Measurements from ENCODE around the gene PKDREJ. TPM values are rescaled to one million over a fixed set of nuclear protein-coding genes. Genes with fewer than 3 reads are reported as not detected.

Gene PKDREJ
- total RNA-seq, 2 donors from 2014 or later = 0.04 TPM; not detected in 1

GRCh38 chr22:46225631-46226030, 37.5 kb downstream of the PKDREJ start:
- Mint-ChIP-seq H3K4me1 (no peaks in the 10 kb centered on the region), H3K36me3 (ENCODE audit: low read depth) (peaks cover 19% of the 10 kb centered on the region), H3K27me3 (ENCODE audit: insufficient read depth) (no peaks in the 10 kb centered on the region), H3K9me3 (no peaks in the 10 kb centered on the region), H3K27ac (no peak overlapping the region), H3K4me3 (no peak overlapping the region)
- H3K36me3 ChIP-seq (ENCODE audit: control insufficient read depth, insufficient read depth, low read length) = no peaks in the 10 kb centered on the region
- 67 to 92% methylated on average over 1 to 7 of the region's 7 CpGs for WGBS, 2 experiments (ENCODE audit: insufficient coverage in 1 of 2, insufficient read length in 1 of 2)
- no peak overlapping the region for H3K4me3 ChIP-seq (ENCODE audit: low read length)
- H3K9ac ChIP-seq (ENCODE audit: extremely low read depth, low read length, poor library complexity, severe bottlenecking) = no peak overlapping the region
- no peaks in the 10 kb centered on the region for H3K27me3 ChIP-seq (ENCODE audit: control insufficient read depth, insufficient read depth, low read length, poor library complexity, severe bottlenecking)
- DNase-seq = no peak
- no peaks in the 10 kb centered on the region for H3K4me1 ChIP-seq (ENCODE audit: control insufficient read depth, insufficient read depth, low read length)
- H3K9me3 ChIP-seq (ENCODE audit: control insufficient read depth, low read length) = no peaks in the 10 kb centered on the region
- no peak overlapping the region for H3K27ac ChIP-seq (ENCODE audit: low read depth, low read length)
- TF ChIP-seq CTCF (conservative IDR thresholded peaks at IDR 0.05) = no peak

- peaks cover 24% of the 10 kb centered on the region for H3K36me3 Mint-ChIP-seq (ENCODE audit: low read depth)
- no peak for TF ChIP-seq CTCF (conservative IDR thresholded peaks at IDR 0.05)
- Histone ChIP-seq H3K27me3 (ENCODE audit: control insufficient read depth, insufficient read depth, low read length, poor library complexity, severe bottlenecking) (no peaks in the 10 kb centered on the region), H3K4me1 (ENCODE audit: control insufficient read depth, insufficient read depth, low read length) (no peaks in the 10 kb centered on the region), H3K36me3 (ENCODE audit: control insufficient read depth, insufficient read depth, low read length) (no peaks in the 10 kb centered on the region), H3K27ac (ENCODE audit: low read depth, low read length) (no peak overlapping the region), H3K4me3 (ENCODE audit: low read length) (no peak overlapping the region), H3K9me3 (ENCODE audit: control insufficient read depth, low read length) (no peaks in the 10 kb centered on the region), H3K9ac (ENCODE audit: extremely low read depth, low read length, poor library complexity, severe bottlenecking) (no peak overlapping the region)
- no peaks in the 10 kb centered on the region for H3K9me3 Mint-ChIP-seq
- H3K4me1 Mint-ChIP-seq = no peaks in the 10 kb centered on the region
- no peak overlapping the region for H3K27ac Mint-ChIP-seq
- H3K4me3 Mint-ChIP-seq = no peak overlapping the region
- DNase-seq = no peak
- WGBS, 2 experiments (ENCODE audit: insufficient coverage in 1 of 2, insufficient read length in 1 of 2) = 77 to 84% methylated on average over 8 to 10 of the region's 10 CpGs
- H3K27me3 Mint-ChIP-seq (ENCODE audit: insufficient read depth) = no peaks in the 10 kb centered on the region
These were observed 38.2 kb downstream of the PKDREJ start for GRCh38 chr22:46224898-46225290.

GRCh38 chr22:46224044-46224897, 38.9 kb downstream of the PKDREJ start:
- no peak for DNase-seq
- Histone ChIP-seq H3K27me3 (ENCODE audit: control insufficient read depth, insufficient read depth, low read length, poor library complexity, severe bottlenecking) (no peaks in the 10 kb centered on the region), H3K4me3 (ENCODE audit: low read length) (no peak overlapping the region), H3K9me3 (ENCODE audit: control insufficient read depth, low read length) (no peaks in the 10 kb centered on the region), H3K9ac (ENCODE audit: extremely low read depth, low read length, poor library complexity, severe bottlenecking) (no peak overlapping the region), H3K36me3 (ENCODE audit: control insufficient read depth, insufficient read depth, low read length) (no peaks in the 10 kb centered on the region), H3K4me1 (ENCODE audit: control insufficient read depth, insufficient read depth, low read length) (no peaks in the 10 kb centered on the region), H3K27ac (ENCODE audit: low read depth, low read length) (no peak overlapping the region)
- WGBS, 2 experiments (ENCODE audit: insufficient coverage in 1 of 2, insufficient read length in 1 of 2) = 91 to 92% methylated on average over 18 to 23 of the region's 23 CpGs
- Mint-ChIP-seq H3K4me1 (no peaks in the 10 kb centered on the region), H3K27ac (no peak overlapping the region), H3K9me3 (no peaks in the 10 kb centered on the region), H3K27me3 (ENCODE audit: insufficient read depth) (no peaks in the 10 kb centered on the region), H3K36me3 (ENCODE audit: low read depth) (peaks cover 30% of the 10 kb centered on the region), H3K4me3 (no peak overlapping the region)
- TF ChIP-seq CTCF (conservative IDR thresholded peaks at IDR 0.05) = no peak
